GM12878 (cell line): ENCODE results near the gene GCH1. TPM values are rescaled to one million over a fixed set of nuclear protein-coding genes. Genes with fewer than 3 reads are reported as not detected.

Experiments
- CEBPB ChIP-seq, 2 experiments: fragments of 150-350 bp in 1 of 2; IDR thresholded peaks; 2 replicates each; pipeline ENCODE4 v1.6.1; 2012 to 2014; ENCODE audit warnings: low read depth in 2 of 2, low read length in 2 of 2, borderline replicate concordance in 1 of 2, inconsistent platforms in 1 of 2
- EGR1 ChIP-seq, 2 experiments: IDR thresholded peaks; 1 replicate in 1 of 2; 2 replicates in 1 of 2; pipeline ENCODE4 v1.6.1; 2011 to 2012; ENCODE audit warnings: low read depth in 2 of 2, low read length in 2 of 2, borderline replicate concordance in 1 of 2, mild to moderate bottlenecking in 1 of 2, moderate library complexity in 1 of 2
- EP300 ChIP-seq, 2 experiments: fragments of 150-350 bp in 1 of 2; IDR thresholded peaks; 2 replicates each; pipeline ENCODE4 v1.6.1; 2011 to 2012; ENCODE audit warnings: low read depth in 2 of 2, low read length in 2 of 2, borderline replicate concordance in 1 of 2, improper control_type of control experiment in 1 of 2, inconsistent platforms in 1 of 2; ENCODE audit not compliant: control insufficient read depth in 1 of 2
- HDAC2 ChIP-seq: fragments of 200-600 bp; sonication (generic); IDR thresholded peaks from 2 replicates; pipeline ENCODE4 v1.6.1; 2017
- IKZF1 ChIP-seq: fragments of 450-650 bp; conservative IDR thresholded peaks from 2 replicates; pipeline ENCODE4 v1.6.1; 2017; ENCODE audit warnings: antibody characterized with exemption, mild to moderate bottlenecking
- IKZF2 ChIP-seq, 2 experiments: fragments of 450-650 bp; IDR thresholded peaks; 2 replicates each; pipeline ENCODE4 v1.6.1; 2017; ENCODE audit warnings: mild to moderate bottlenecking in 2 of 2, moderate library complexity in 2 of 2
- MEF2A ChIP-seq: IDR thresholded peaks from 2 replicates; pipeline ENCODE4 v1.6.1; 2011; ENCODE audit warnings: low read depth, mild to moderate bottlenecking, low read length, moderate library complexity; ENCODE audit not compliant: insufficient read depth
- NFXL1 ChIP-seq: fragments of 450-650 bp; IDR thresholded peaks from 2 replicates; pipeline ENCODE4 v1.6.1; 2017; ENCODE audit warnings: antibody characterized with exemption, mild to moderate bottlenecking, borderline replicate concordance
- NRF1 ChIP-seq: conservative IDR thresholded peaks from 2 replicates; pipeline ENCODE4 v1.6.1; 2011; ENCODE audit warnings: mild to moderate bottlenecking, low read depth, low read length, improper control_type of control experiment
- RAD21 ChIP-seq: IDR thresholded peaks from 2 replicates; pipeline ENCODE4 v1.6.1; 2011; ENCODE audit warnings: mild to moderate bottlenecking, low read depth, low read length, moderate library complexity; ENCODE audit not compliant: insufficient read depth
- SP1 ChIP-seq: IDR thresholded peaks from one replicate; pipeline ENCODE4 v1.6.1; 2011; ENCODE audit warnings: low read depth, low read length
- polyA plus RNA-seq, 11 experiments: library from polyadenylated mRNA; depleted of rRNA in 4 of 11; unstranded in 6 of 11; stranded (reverse) in 5 of 11; fragments of >200 nt; fragmentation: Nextera tagmentation in 4 of 11; fragmentation: Illumina TruSeq in 1 of 11; extraction: Ambion mirVana in 4 of 11; extraction: Trizol in 1 of 11; gene quantifications; 1 replicate in 1 of 11; 2 replicates in 10 of 11; pipeline versions ENCODE4 v1.2.1 to v1.2.3, GENCODE V29; 2011 to 2016; ENCODE audit warnings: inconsistent platforms in 2 of 11, missing spikeins in 2 of 11, low read depth in 1 of 11
- total RNA-seq, 4 experiments: library from RNA; depleted of rRNA in 3 of 4; stranded (reverse); fragments of >200 nt in 3 of 4; fragmentation: Illumina TruSeq in 1 of 4; extraction: Trizol in 1 of 4; gene quantifications; 2 replicates each; pipeline versions ENCODE4 v1.2.1 to v1.2.3, GENCODE V29; 2013 to 2021
- TF ChIP-seq, protein P1 (sequence below): IDR thresholded peaks from 2 replicates; pipeline ENCODE4 v1.6.1; 2011; ENCODE audit warnings: borderline replicate concordance, low read depth, mild to moderate bottlenecking, moderate library complexity, low read length; ENCODE audit not compliant: insufficient read depth, poor library complexity, severe bottlenecking
- TF ChIP-seq, protein P2 (sequence below): IDR thresholded peaks from 2 replicates; pipeline ENCODE4 v1.6.1; 2012; ENCODE audit warnings: low read depth, low read length, improper control_type of control experiment
- TF ChIP-seq, protein P3 (sequence below): fragments of 450-650 bp; formaldehyde crosslinking; IDR thresholded peaks from 2 replicates; pipeline ENCODE4 v1.4.0; 2022; ENCODE audit warnings: mild to moderate bottlenecking, moderate library complexity
- TF ChIP-seq, protein P4 (sequence below): fragments of 450-650 bp; IDR thresholded peaks from 2 replicates; pipeline ENCODE4 v1.6.1; 2018; ENCODE audit warnings: mild to moderate bottlenecking, low read depth, moderate library complexity; ENCODE audit not compliant: partially characterized antibody

The GCH1 gene
- total and polyA plus RNA-seq, 10 of the 15 experiments (the other 5 are each of a cell fraction or from before 2014, with no cell fraction given) = 25.1 to 37.0 (median 33.8) TPM

DNA sequence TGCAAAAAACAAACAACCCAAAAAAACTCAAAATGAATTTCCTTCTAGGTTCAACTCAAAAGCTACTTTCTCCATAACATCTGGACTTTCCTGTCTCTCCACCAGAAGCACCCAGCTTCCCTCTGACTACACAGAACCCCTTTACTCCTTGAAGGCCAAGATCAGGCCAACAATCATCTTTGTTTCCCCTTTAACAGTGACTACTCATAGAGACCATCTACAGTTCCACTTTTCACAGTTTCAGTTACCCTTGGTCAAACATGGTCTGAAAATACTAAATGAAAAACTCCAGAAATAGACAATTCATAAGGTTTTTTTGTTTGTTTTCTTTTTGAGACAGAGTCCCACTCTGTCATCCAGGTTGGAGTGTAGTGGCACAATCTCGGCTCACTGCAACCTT lies 11.8 kb downstream of the GCH1 start (continued):
- TF ChIP-seq EGR1 (IDR thresholded peaks at IDR 0.05; ENCODE audit: borderline replicate concordance in 1 of 2, low read depth in 2 of 2, low read length in 2 of 2) (no peak), SP1 (no peak), NRF1 (no peak), HDAC2 (no peak), NFXL1 (no peak), CEBPB (IDR thresholded peaks at IDR 0.05; ENCODE audit: borderline replicate concordance in 1 of 2, low read depth in 2 of 2, low read length in 2 of 2) (0 out of 4 replicates have a peak, but pooled peaks of 1 of the 2 experiments have one; percentile 14), MEF2A (peak; percentile 68; the same call in 1 of the 2 replicates), IKZF2 (IDR thresholded peaks at IDR 0.05) (peak; percentile 20 to 40; a peak in 1 of 4 replicates), IKZF1 (no peak), RAD21 (no peak), EP300 (IDR thresholded peaks at IDR 0.05; ENCODE audit: borderline replicate concordance in 1 of 2, control insufficient read depth in 1 of 2, low read depth in 2 of 2, low read length in 2 of 2) (no peak; a peak in 1 of 4 replicates)
- TF ChIP-seq, protein P1, sequence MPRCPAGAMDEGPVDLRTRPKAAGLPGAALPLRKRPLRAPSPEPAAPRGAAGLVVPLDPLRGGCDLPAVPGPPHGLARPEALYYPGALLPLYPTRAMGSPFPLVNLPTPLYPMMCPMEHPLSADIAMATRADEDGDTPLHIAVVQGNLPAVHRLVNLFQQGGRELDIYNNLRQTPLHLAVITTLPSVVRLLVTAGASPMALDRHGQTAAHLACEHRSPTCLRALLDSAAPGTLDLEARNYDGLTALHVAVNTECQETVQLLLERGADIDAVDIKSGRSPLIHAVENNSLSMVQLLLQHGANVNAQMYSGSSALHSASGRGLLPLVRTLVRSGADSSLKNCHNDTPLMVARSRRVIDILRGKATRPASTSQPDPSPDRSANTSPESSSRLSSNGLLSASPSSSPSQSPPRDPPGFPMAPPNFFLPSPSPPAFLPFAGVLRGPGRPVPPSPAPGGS = no peak
- TF ChIP-seq, protein P2, sequence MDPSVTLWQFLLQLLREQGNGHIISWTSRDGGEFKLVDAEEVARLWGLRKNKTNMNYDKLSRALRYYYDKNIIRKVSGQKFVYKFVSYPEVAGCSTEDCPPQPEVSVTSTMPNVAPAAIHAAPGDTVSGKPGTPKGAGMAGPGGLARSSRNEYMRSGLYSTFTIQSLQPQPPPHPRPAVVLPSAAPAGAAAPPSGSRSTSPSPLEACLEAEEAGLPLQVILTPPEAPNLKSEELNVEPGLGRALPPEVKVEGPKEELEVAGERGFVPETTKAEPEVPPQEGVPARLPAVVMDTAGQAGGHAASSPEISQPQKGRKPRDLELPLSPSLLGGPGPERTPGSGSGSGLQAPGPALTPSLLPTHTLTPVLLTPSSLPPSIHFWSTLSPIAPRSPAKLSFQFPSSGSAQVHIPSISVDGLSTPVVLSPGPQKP = no peak
- TF ChIP-seq, protein P3, sequence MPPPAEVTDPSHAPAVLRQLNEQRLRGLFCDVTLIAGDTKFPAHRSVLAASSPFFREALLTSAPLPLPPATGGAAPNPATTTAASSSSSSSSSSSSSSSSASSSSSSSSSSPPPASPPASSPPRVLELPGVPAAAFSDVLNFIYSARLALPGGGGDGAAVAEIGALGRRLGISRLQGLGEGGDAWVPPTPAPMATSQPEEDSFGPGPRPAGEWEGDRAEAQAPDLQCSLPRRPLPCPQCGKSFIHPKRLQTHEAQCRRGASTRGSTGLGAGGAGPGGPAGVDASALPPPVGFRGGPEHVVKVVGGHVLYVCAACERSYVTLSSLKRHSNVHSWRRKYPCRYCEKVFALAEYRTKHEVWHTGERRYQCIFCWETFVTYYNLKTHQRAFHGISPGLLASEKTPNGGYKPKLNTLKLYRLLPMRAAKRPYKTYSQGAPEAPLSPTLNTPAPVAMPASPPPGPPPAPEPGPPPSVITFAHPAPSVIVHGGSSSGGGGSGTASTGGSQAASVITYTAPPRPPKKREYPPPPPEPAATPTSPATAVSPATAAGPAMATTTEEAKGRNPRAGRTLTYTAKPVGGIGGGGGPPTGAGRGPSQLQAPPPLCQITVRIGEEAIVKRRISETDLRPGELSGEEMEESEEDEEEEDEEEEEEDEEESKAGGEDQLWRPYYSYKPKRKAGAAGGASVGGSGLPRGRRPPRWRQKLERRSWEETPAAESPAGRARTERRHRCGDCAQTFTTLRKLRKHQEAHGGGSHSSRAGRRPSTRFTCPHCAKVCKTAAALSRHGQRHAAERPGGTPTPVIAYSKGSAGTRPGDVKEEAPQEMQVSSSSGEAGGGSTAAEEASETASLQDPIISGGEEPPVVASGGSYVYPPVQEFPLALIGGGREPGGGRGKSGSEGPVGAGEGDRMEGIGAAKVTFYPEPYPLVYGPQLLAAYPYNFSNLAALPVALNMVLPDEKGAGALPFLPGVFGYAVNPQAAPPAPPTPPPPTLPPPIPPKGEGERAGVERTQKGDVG (CRISPR knock-in tag) = no peak
- TF ChIP-seq, protein P4, sequence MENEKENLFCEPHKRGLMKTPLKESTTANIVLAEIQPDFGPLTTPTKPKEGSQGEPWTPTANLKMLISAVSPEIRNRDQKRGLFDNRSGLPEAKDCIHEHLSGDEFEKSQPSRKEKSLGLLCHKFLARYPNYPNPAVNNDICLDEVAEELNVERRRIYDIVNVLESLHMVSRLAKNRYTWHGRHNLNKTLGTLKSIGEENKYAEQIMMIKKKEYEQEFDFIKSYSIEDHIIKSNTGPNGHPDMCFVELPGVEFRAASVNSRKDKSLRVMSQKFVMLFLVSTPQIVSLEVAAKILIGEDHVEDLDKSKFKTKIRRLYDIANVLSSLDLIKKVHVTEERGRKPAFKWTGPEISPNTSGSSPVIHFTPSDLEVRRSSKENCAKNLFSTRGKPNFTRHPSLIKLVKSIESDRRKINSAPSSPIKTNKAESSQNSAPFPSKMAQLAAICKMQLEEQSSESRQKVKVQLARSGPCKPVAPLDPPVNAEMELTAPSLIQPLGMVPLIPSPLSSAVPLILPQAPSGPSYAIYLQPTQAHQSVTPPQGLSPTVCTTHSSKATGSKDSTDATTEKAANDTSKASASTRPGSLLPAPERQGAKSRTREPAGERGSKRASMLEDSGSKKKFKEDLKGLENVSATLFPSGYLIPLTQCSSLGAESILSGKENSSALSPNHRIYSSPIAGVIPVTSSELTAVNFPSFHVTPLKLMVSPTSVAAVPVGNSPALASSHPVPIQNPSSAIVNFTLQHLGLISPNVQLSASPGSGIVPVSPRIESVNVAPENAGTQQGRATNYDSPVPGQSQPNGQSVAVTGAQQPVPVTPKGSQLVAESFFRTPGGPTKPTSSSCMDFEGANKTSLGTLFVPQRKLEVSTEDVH = no peak
